ENCODE data around the gene SLC7A8.

The SLC7A8 gene

DNA sequence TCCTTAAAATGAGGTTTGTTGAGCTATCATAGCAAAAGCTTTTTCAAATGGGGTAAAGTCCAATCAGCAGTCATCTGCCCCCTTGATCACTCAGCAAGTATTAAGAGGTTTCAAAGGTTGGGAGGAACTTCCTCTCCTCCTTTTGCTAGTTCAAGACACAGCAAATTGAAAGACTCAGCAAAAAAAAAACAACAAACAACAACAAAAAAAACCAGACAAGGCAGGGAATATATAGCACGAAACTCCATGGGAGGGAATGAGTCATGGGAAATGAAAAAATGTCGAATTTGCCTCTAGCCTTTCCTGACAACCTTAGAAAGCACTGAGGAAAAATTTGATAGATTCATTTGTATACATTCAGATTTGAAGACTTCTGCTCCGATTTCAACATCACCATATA is 1.6 kb upstream of the SLC7A8 start:
- no peak for DNase-seq (ENCODE audit: insufficient read length, low spot score)
- FAIRE-seq = no peak

DNA sequence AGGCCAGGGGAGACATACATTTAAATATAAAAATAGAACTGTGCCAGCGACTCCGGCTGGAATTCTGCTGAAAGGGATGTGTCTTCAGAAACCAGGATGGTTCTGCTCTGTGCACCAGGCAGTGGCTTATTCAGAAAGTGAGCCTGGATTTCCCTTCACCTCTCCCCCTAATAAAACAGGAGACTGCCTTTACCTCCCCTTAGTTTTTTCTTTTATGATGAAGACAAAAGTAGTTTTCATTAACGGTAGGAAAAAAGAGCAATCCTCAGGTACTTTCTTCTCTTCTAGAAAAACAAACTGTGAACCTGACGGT is 346 bp downstream of the SLC7A8 start:
- DNase-seq (ENCODE audit: insufficient read length, low spot score) (no peak), FAIRE-seq (no peak)

GRCh38 chr14:23182372-23183157 is 895 bp downstream of the SLC7A8 start:
- FAIRE-seq (no peak), DNase-seq (ENCODE audit: insufficient read length, low spot score) (no peak)

DNA sequence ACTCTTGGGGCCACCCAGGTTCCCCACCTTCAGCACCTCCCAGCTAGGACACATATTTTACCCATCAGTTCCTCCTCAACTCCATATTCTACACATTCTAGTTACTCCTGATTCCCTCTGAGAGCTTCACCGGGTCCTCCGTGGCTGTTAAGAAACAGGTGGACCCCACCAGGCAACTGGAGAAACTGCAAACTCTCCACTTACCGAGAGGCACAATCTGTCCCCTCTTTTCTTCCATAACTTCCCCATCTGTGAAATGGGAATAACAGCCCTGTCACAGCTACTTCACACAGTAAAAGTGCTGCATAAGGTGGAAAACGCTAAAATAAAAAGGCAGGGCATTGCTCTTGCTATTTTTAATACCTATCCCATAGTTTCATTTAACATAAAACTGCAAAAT is 1.5 kb downstream of the SLC7A8 start:
- DNase-seq (ENCODE audit: insufficient read length, low spot score) (no peak), FAIRE-seq (no peak)

DNA sequence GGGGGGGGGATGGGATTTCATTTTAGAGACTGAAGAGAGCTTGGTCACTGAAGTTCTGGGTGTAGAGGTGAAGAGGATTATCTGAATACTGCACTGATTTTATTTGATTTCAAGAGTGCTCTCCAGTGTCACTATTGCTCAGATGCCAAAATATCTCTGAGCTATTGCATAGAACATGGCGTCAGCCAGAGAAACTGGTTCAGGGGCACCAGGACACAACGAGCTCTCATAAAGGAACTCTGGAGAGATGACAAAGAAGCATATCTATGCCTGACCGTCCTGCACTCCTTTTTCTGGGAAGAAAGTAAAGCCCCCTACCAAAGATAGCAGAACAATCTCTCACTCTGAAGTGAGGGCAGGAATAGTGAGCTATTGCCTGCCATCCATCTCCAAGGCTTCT is 2.0 kb downstream of the SLC7A8 start:
- no peak for DNase-seq (ENCODE audit: insufficient read length, low spot score)

DNA sequence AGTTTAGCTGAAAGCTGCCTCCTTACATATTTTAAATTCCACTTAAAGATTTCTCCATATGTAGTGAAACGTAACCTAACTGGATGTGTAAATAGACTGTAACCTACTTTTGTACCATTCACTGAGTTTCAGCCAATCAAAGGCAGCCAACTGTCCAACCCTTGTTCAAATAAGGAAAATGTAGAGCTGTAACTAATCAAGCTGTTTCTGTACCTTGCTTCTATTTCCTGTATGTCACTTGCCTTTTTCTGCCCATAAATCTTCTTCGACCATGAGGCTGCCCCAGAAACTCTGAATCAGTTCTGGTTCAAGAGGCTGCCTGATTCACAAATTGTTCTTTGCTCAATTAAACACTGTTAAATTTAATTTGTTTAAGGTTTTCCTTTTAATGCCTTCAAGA is 6.3 kb downstream of the SLC7A8 start:
- FAIRE-seq (no peak), DNase-seq (ENCODE audit: insufficient read length, low spot score) (no peak)

More for the DNA sequence above, 2.0 kb downstream of the SLC7A8 start:
- no peak for FAIRE-seq

GRCh38 chr14:23175823-23176222 is 7.6 kb downstream of the SLC7A8 start:
- DNase-seq (ENCODE audit: insufficient read length, low spot score) (no peak), FAIRE-seq (no peak)

- DNase-seq (ENCODE audit: insufficient read length, low spot score) (no peak), FAIRE-seq (no peak)
Observed at GRCh38 chr14:23174296-23175184, 8.9 kb downstream of the SLC7A8 start.

DNA sequence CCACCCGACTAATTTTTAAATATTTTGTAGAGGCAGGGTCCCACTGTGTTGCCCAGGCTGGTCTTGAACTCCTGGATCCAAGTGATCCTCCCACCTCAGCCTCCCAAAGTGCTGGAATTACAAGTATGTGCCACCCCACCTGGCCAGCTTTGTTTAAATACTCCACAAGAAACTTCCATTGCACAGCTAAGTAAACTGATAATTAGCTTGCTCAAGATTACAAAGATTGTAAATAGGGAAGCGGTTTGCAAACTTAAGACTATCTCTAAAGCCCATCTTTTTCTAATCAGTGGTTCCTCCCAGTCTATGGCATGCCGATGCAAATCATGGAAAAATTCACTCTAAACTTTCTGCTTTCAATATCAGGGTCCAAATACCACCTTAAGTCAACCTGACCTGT is 9.7 kb downstream of the SLC7A8 start:
- FAIRE-seq (no peak), DNase-seq (ENCODE audit: insufficient read length, low spot score) (no peak)

GRCh38 chr14:23173031-23173430 is 10.4 kb downstream of the SLC7A8 start:
- FAIRE-seq = no peak

DNA sequence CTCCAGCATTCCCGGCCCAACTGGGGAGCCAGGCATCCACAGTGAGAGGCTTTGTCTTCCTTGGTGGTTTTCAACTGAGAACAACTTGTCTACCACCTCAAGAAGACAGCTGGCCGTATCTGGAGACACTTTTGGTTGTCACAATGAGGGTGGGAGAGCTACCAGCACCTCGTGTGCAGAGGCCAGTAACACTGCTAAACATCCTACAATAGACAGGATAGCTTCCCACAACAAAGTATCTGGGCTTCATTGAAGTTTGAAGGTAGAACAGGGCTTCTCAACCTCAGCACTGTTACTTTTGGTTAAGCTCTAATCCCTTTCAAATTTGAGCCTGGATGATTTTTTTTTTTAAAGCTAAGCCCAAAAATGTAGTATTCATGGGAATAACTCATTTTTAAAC is 10.9 kb downstream of the SLC7A8 start:
- DNase-seq (ENCODE audit: insufficient read length, low spot score) (no peak), FAIRE-seq (no peak)

More at GRCh38 chr14:23173031-23173430, 10.4 kb downstream of the SLC7A8 start:
- no peak for DNase-seq (ENCODE audit: insufficient read length, low spot score)

DNA sequence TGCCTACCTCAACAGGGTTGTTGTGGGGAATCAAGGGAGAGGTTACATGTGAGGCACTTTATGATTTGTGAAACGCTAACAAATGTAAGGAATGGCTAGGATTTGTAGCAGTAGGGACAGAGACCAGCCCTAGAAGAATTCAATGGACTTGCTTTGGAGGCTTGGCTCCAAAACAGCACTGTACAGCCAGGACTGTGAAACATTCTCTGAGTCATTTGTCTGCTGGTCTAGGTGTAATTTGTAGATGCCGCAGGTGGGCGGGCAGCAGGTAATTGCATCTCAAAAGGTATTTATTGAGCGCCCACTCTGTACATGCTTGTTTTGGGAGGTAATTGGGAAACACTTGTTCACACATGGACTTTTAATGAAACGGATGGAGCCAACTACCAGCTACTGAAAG is 11.4 kb downstream of the SLC7A8 start:
- DNase-seq (ENCODE audit: insufficient read length, low spot score) = no peak
- no peak for FAIRE-seq

GRCh38 chr14:23171222-23171975 is 12.1 kb downstream of the SLC7A8 start:
- DNase-seq (ENCODE audit: insufficient read length, low spot score) (no peak), FAIRE-seq (no peak)

DNA sequence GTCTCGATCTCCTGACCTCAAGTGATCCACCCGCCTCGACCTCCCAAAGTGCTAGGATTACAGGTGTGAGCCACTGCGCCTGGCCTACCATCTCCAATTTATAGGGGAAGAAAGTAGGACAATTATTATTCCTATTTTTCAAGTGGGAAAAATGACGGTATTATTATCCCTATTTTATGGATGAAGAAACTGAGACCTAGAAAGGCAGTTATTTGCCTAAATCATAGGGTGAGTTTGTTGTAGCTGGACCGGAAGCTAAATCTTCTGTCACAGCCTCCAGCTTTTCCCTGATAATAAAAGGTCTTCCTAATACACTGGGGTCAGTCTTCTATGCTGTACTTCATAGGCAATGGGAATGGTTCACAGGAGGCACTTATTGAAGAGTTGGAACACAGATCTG is 13.8 kb downstream of the SLC7A8 start:
- no peak for FAIRE-seq
- DNase-seq (ENCODE audit: insufficient read length, low spot score) = no peak

GRCh38 chr14:23168246-23168645 is 15.2 kb downstream of the SLC7A8 start:
- no peak for FAIRE-seq

GRCh38 chr14:23167116-23167847 is 16.2 kb downstream of the SLC7A8 start:
- DNase-seq (ENCODE audit: insufficient read length, low spot score) (no peak), FAIRE-seq (no peak)

More at GRCh38 chr14:23168246-23168645, 15.2 kb downstream of the SLC7A8 start:
- DNase-seq (ENCODE audit: insufficient read length, low spot score) = no peak

- FAIRE-seq = no peak
- DNase-seq (ENCODE audit: insufficient read length, low spot score) = no peak
Observed at GRCh38 chr14:23164949-23165348, 18.5 kb downstream of the SLC7A8 start.

DNA sequence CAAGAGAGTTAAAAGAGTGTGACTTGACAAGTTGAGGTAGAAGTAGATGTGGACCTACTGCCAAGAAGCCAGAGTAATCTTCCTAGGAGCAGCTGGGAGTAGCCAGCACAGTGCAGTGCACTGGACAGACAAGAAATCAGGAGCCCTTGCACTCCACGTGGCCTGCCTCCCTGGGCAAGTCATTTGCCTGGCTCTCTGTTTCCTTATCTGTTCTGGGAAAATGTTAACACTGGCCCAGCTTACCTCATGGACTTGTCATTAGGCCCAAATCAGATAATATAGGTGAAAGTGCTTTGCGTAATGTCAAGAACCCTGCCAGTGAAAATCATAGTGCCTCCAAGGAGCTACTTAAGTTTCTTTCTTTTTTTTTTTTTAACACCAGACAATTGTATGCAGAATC is 19.2 kb downstream of the SLC7A8 start:
- FAIRE-seq (no peak), DNase-seq (ENCODE audit: insufficient read length, low spot score) (no peak)

GRCh38 chr14:23163830-23164229 is 19.6 kb downstream of the SLC7A8 start:
- FAIRE-seq = no peak
- no peak for DNase-seq (ENCODE audit: insufficient read length, low spot score)

- FAIRE-seq (no peak), DNase-seq (ENCODE audit: insufficient read length, low spot score) (no peak)
Observed at GRCh38 chr14:23162800-23163199, 20.7 kb downstream of the SLC7A8 start.

DNA sequence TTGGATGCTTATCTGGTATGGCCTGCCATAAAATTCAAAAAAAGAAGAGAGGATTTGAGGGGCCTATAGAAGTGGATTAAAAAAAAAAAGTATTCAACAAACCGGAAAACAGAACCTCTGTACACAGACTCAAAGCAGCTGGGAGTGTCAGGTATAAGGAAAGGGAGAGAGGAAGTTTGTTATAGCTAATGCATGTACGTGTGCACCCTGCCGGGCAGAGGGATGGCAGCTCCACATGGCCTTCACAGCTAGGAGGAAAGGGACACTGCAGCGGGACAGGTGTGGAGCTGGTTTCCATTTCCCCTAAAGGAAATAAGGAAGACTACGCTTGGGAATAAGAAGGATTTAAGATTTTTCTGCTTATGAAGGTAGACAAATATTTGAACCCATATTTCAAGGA is 21.5 kb downstream of the SLC7A8 start:
- DNase-seq (ENCODE audit: insufficient read length, low spot score) (no peak), FAIRE-seq (no peak)
